NCI-H82 treated with DMSO at 0.1 percent for 48 hours (cell line): ENCODE data around the gene USP34.

Experiments
- DNase-seq: peaks from one replicate; lab custom pipeline; 2025; ENCODE audit not compliant: unreplicated experiment; lab: John Stamatoyannopoulos, UW

The USP34 gene

GRCh38 chr2:61255580-61256437, 215.1 kb downstream of the USP34 start:
- DNase-seq = no peak

- no peak for DNase-seq
Measured at GRCh38 chr2:61254536-61254935, 216.4 kb downstream of the USP34 start.

GRCh38 chr2:61253136-61253535, 217.8 kb downstream of the USP34 start:
- no peak for DNase-seq

GRCh38 chr2:61252031-61252430, 218.9 kb downstream of the USP34 start:
- DNase-seq = no peak

GRCh38 chr2:61249521-61250071, 221.3 kb downstream of the USP34 start:
- DNase-seq = no peak

- no peak for DNase-seq
Measured at GRCh38 chr2:61247204-61247812, 223.6 kb downstream of the USP34 start.

GRCh38 chr2:61244694-61245093, 226.2 kb downstream of the USP34 start:
- DNase-seq = no peak

- DNase-seq = no peak
Measured at GRCh38 chr2:61241266-61241665, 229.6 kb downstream of the USP34 start.

GRCh38 chr2:61238219-61239012, 232.5 kb downstream of the USP34 start:
- no peak for DNase-seq

- no peak for DNase-seq
Measured at GRCh38 chr2:61235716-61236115, 235.2 kb downstream of the USP34 start.

GRCh38 chr2:61233581-61233980, 237.3 kb downstream of the USP34 start:
- no peak for DNase-seq

GRCh38 chr2:61229936-61230335, 241.0 kb downstream of the USP34 start:
- no peak for DNase-seq

- no peak for DNase-seq
Measured at GRCh38 chr2:61222567-61222966, 248.3 kb downstream of the USP34 start.

GRCh38 chr2:61221819-61222218, 249.1 kb downstream of the USP34 start:
- DNase-seq = no peak

- no peak for DNase-seq
Measured at GRCh38 chr2:61220768-61221167, 250.1 kb downstream of the USP34 start.

GRCh38 chr2:61218817-61219170, 252.1 kb downstream of the USP34 start:
- no peak for DNase-seq

- no peak for DNase-seq
Measured at GRCh38 chr2:61218076-61218816, 252.6 kb downstream of the USP34 start.

GRCh38 chr2:61214171-61214570, 256.7 kb downstream of the USP34 start:
- DNase-seq = no peak

- no peak for DNase-seq
Measured at GRCh38 chr2:61210332-61210981, 260.4 kb downstream of the USP34 start.

- no peak for DNase-seq
Measured at GRCh38 chr2:61205132-61205531, 265.8 kb downstream of the USP34 start.
